GM18909 (cell line): ENCODE measurements around the gene ANKRD27.
"Not testable (repeated sequence)": the region's sequence is repeated elsewhere in the genome, so short reads cannot be mapped to it uniquely, and the experiment has no call there.

Experiments used
- ATAC-seq: cut with Tn5 transposase; IDR thresholded peaks from one replicate; pipeline ENCODE4 v1.9.1; 2021; ENCODE audit warnings: mild to moderate bottlenecking; ENCODE audit not compliant: unreplicated experiment, poor library complexity

Gene ANKRD27

GRCh38 chr19:32674931-32675719, at the start of gene ANKRD27:
Gene ANKRD27 (minus strand): TSS chr19:32675180. CDS start chr19:32659015, 16,165 bp downstream.
- ATAC-seq = peak; percentile 98

GRCh38 chr19:32720936-32721250, 45.9 kb upstream of the ANKRD27 start:
- ATAC-seq = no peak

GRCh38 chr19:32720216-32720935, 45.4 kb upstream of the ANKRD27 start:
- ATAC-seq = no peak

GRCh38 chr19:32719611-32720059, 44.7 kb upstream of the ANKRD27 start, which contains the start of gene TDRD12:
Gene TDRD12 (plus strand): TSS chr19:32719767. CDS start chr19:32720073, 306 bp downstream.
- no peak for ATAC-seq

- ATAC-seq = no peak
Measured at GRCh38 chr19:32718286-32718685, 43.3 kb upstream of the ANKRD27 start.

- ATAC-seq = no peak
Measured at GRCh38 chr19:32717496-32717895, 42.5 kb upstream of the ANKRD27 start.

- not testable (repeated sequence) for ATAC-seq
Measured at GRCh38 chr19:32716203-32716602, 41.2 kb upstream of the ANKRD27 start.

- ATAC-seq = no peak
Measured at GRCh38 chr19:32711747-32712146, 36.8 kb upstream of the ANKRD27 start.

- ATAC-seq = no peak
Measured at GRCh38 chr19:32709032-32709431, 34.1 kb upstream of the ANKRD27 start.

GRCh38 chr19:32708457-32708856, 33.5 kb upstream of the ANKRD27 start:
- no peak for ATAC-seq

GRCh38 chr19:32704006-32704405, 29.0 kb upstream of the ANKRD27 start:
- ATAC-seq = not testable (repeated sequence)

- no peak for ATAC-seq
Measured at GRCh38 chr19:32702010-32702409, 27.0 kb upstream of the ANKRD27 start.

- ATAC-seq = not testable (repeated sequence)
Measured at GRCh38 chr19:32700129-32700528, 25.1 kb upstream of the ANKRD27 start.

- ATAC-seq = not testable (repeated sequence)
Measured at GRCh38 chr19:32696771-32697170, 21.8 kb upstream of the ANKRD27 start.

GRCh38 chr19:32695506-32695905, 20.5 kb upstream of the ANKRD27 start:
- ATAC-seq = not testable (repeated sequence)

GRCh38 chr19:32694851-32695250, 19.9 kb upstream of the ANKRD27 start:
- ATAC-seq = not testable (repeated sequence)

- ATAC-seq = not testable (repeated sequence)
Measured at GRCh38 chr19:32694316-32694715, 19.3 kb upstream of the ANKRD27 start.

GRCh38 chr19:32693151-32694108, 18.4 kb upstream of the ANKRD27 start:
- not testable (repeated sequence) for ATAC-seq

GRCh38 chr19:32692727-32693061, 17.7 kb upstream of the ANKRD27 start:
- ATAC-seq = no peak

GRCh38 chr19:32691952-32692726, 17.2 kb upstream of the ANKRD27 start:
- peak; percentile 54 for ATAC-seq
